A549 (cell line): ENCODE results near the gene EBF4. TPM values are rescaled to one million over a fixed set of nuclear protein-coding genes. Genes with fewer than 3 reads are reported as not detected.
A peak's percentile ranks its signal among the peaks of the same experiment; 100 is the strongest.

Experiments
- BHLHE40 ChIP-seq: IDR thresholded peaks from 2 replicates; pipeline ENCODE4 v1.6.1; 2012; ENCODE audit warnings: low read depth, low read length, inconsistent platforms
- ESRRA ChIP-seq: fragments of 150-350 bp; IDR thresholded peaks from 2 replicates; pipeline ENCODE4 v1.6.1; 2014; ENCODE audit warnings: mild to moderate bottlenecking, low read length, borderline replicate concordance
- FOSB ChIP-seq: fragments of 250-450 bp; sonication (Bioruptor Pico); IDR thresholded peaks from 2 replicates; pipeline ENCODE4 v1.5.0; 2020; ENCODE audit warnings: mild to moderate bottlenecking, moderate library complexity
- JUN ChIP-seq, 2 experiments: fragments of >200 bp; sonication (Bioruptor Twin); formaldehyde crosslinking; IDR thresholded peaks; 2 replicates in 1 of 2; 3 replicates in 1 of 2; pipeline ENCODE4 v1.6.1; 2016 to 2017
- KDM5A ChIP-seq: fragments of 200-600 bp; sonication (generic); IDR thresholded peaks from 2 replicates; pipeline ENCODE4 v1.6.1; 2016; ENCODE audit warnings: antibody characterized with exemption, mild to moderate bottlenecking
- MAFK ChIP-seq: fragments of 450-650 bp; IDR thresholded peaks from 2 replicates; pipeline ENCODE4 v1.6.1; 2014; ENCODE audit not compliant: partially characterized antibody
- MAZ ChIP-seq: fragments of 150-350 bp; IDR thresholded peaks from 2 replicates; pipeline ENCODE4 v1.6.1; 2014; ENCODE audit warnings: antibody characterized with exemption, low read depth, low read length, borderline replicate concordance
- NPAS2 ChIP-seq: fragments of 250-450 bp; sonication (Bioruptor Pico); IDR thresholded peaks from 2 replicates; pipeline ENCODE4 v1.8.0; 2022; ENCODE audit warnings: mild to moderate bottlenecking, moderate library complexity, borderline replicate concordance
- RAD21 ChIP-seq, 2 experiments: fragments of >200 bp in 1 of 2; sonication (Bioruptor Twin) in 1 of 2; formaldehyde crosslinking in 1 of 2; IDR thresholded peaks in 1 of 2; conservative IDR thresholded peaks in 1 of 2; 2 replicates in 1 of 2; 3 replicates in 1 of 2; pipeline ENCODE4 v1.6.1; 2012 to 2018; ENCODE audit warnings: inconsistent platforms in 1 of 2
- RCOR1 ChIP-seq: fragments of 150-350 bp; IDR thresholded peaks from 2 replicates; pipeline ENCODE4 v1.6.1; 2014; ENCODE audit warnings: antibody characterized with exemption, low read length, low read depth
- RNF2 ChIP-seq: fragments of 200-600 bp; sonication (generic); IDR thresholded peaks from 2 replicates; pipeline ENCODE4 v1.6.1; 2016; ENCODE audit warnings: low read depth, mild to moderate bottlenecking, antibody characterized with exemption, moderate library complexity, borderline replicate concordance
- TP53 ChIP-seq: fragments of 250-450 bp; sonication (Bioruptor Pico); IDR thresholded peaks from 2 replicates; pipeline ENCODE4 v1.5.0; 2021; ENCODE audit warnings: mild to moderate bottlenecking, moderate library complexity
- ZFP36 ChIP-seq: fragments of 450-650 bp; IDR thresholded peaks from 2 replicates; pipeline ENCODE4 v1.6.1; 2014; ENCODE audit warnings: borderline replicate concordance; ENCODE audit not compliant: partially characterized antibody
- ZNF302 ChIP-seq: fragments of 250-450 bp; sonication (Bioruptor Pico); IDR thresholded peaks from 2 replicates; pipeline ENCODE4 v1.9.0; 2021; ENCODE audit warnings: inconsistent platforms, mild to moderate bottlenecking, moderate library complexity
- ZSCAN20 ChIP-seq: fragments of 250-450 bp; sonication (Bioruptor Pico); IDR thresholded peaks from 2 replicates; pipeline ENCODE4 v1.8.0; 2022; ENCODE audit warnings: mild to moderate bottlenecking, moderate library complexity
- polyA plus RNA-seq, 4 experiments: library from polyadenylated mRNA; depleted of rRNA in 3 of 4; stranded (reverse); fragments of >200 nt; fragmentation: RNase III in 1 of 4; extraction: RNeasy Plus Mini Kit Qiagen cat#74134 plus additional on column Dnase treatment in 1 of 4; gene quantifications; 2 replicates in 3 of 4; 3 replicates in 1 of 4; pipeline ENCODE4 v1.2.3, GENCODE V29; 2011 to 2017
- TF ChIP-seq, protein P1 (sequence below): IDR thresholded peaks from 2 replicates; pipeline ENCODE4 v1.6.1; 2012; ENCODE audit warnings: low read depth, borderline replicate concordance
- TF ChIP-seq, protein P2 (sequence below): fragments of 200-600 bp; sonication (generic); IDR thresholded peaks from 2 replicates; pipeline ENCODE4 v1.6.1; 2016; ENCODE audit warnings: antibody characterized with exemption, mild to moderate bottlenecking, moderate library complexity
- TF ChIP-seq, protein P3 (sequence below): fragments of 250-450 bp; sonication (Bioruptor Pico); IDR thresholded peaks from 2 replicates; pipeline ENCODE4 v1.5.0; 2020; ENCODE audit warnings: low read depth, mild to moderate bottlenecking, moderate library complexity
- TF ChIP-seq, protein P4 (sequence below): fragments of >200 bp; sonication (Bioruptor Twin); formaldehyde crosslinking; IDR thresholded peaks from 2 replicates; pipeline ENCODE4 v1.6.1; 2016
- TF ChIP-seq, protein P5 (sequence below): IDR thresholded peaks from 2 replicates; pipeline ENCODE4 v1.6.1; 2012
- TF ChIP-seq, protein P6 (sequence below): fragments of 150-350 bp; IDR thresholded peaks from 2 replicates; pipeline ENCODE4 v1.6.1; 2014; ENCODE audit warnings: low read depth, mild to moderate bottlenecking, low read length

EBF4 gene
- polyA plus RNA-seq, 2 of the 4 experiments (the other 2 are of a cell fraction): 2.2 to 3.2 TPM

DNA sequence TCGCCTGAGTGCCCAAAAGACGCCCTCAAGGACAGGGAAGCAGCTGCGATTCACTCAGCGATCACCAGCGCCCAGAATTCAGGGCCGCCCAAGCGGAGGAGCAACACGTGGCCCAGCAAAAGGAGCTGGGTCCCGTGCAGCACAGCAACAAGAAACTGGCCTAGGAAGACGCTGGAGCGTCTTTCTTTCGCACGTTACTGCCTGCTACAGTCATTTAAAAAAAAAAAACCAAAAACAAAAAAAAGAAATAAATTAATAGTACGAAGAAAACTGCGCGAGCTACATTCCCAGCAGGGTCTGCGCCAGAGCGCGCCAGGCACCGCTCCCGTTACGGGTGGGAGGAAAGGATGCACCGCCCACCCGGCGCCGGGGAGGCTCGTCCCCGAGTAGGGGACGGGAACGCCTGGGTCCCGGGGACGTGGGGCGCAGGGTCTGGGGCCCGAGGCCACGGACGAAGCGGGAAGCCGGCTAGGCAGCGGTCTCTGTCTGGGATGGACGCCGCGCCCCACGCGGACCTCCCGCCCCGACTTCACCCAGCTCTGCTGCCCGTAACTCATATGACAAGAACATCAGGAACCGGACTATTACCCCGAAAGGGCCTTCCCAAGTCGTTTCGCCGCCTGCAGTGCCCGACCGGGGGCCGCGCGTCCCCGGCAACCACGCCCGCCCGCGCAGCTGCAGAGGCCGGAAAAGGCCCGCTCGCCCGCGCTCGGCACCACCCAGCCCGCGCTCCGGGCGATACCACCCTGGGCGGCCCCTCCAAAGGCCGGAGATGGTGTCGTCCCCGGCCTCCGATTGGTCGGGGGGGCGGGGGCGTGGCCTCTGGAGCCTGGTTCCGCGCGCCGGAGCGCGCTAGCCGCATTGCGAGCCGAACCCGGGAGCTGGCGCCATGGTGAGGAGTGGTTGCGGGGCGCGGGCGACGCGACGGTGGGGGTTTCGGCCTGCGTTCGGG, 40.5 kb upstream of the EBF4 start, which contains the start of gene NOP56 (continued):
- TF ChIP-seq ZSCAN20 (CRISPR knock-in tag) (no peak), RAD21 (conservative IDR thresholded peaks at IDR 0.05 in 1 of 2, IDR thresholded peaks at IDR 0.05 in 1 of 2) (no peak), ZNF302 (CRISPR knock-in tag) (no peak), NPAS2 (CRISPR knock-in tag) (no peak), ZFP36 (no peak), TP53 (0 out of 2 replicates have a peak, but pooled peaks have one; percentile 33), BHLHE40 (peak; percentile 92), RCOR1 (no peak), ESRRA (no peak), RNF2 (no peak), KDM5A (no peak), FOSB (CRISPR knock-in tag) (no peak), MAZ (no peak), JUN (IDR thresholded peaks at IDR 0.05) (peak; percentile 95 to 100), MAFK (no peak)
- TF ChIP-seq, protein P1, sequence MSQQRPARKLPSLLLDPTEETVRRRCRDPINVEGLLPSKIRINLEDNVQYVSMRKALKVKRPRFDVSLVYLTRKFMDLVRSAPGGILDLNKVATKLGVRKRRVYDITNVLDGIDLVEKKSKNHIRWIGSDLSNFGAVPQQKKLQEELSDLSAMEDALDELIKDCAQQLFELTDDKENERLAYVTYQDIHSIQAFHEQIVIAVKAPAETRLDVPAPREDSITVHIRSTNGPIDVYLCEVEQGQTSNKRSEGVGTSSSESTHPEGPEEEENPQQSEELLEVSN: no peak; the same call in 1 of the 2 replicates
- TF ChIP-seq, protein P2, sequence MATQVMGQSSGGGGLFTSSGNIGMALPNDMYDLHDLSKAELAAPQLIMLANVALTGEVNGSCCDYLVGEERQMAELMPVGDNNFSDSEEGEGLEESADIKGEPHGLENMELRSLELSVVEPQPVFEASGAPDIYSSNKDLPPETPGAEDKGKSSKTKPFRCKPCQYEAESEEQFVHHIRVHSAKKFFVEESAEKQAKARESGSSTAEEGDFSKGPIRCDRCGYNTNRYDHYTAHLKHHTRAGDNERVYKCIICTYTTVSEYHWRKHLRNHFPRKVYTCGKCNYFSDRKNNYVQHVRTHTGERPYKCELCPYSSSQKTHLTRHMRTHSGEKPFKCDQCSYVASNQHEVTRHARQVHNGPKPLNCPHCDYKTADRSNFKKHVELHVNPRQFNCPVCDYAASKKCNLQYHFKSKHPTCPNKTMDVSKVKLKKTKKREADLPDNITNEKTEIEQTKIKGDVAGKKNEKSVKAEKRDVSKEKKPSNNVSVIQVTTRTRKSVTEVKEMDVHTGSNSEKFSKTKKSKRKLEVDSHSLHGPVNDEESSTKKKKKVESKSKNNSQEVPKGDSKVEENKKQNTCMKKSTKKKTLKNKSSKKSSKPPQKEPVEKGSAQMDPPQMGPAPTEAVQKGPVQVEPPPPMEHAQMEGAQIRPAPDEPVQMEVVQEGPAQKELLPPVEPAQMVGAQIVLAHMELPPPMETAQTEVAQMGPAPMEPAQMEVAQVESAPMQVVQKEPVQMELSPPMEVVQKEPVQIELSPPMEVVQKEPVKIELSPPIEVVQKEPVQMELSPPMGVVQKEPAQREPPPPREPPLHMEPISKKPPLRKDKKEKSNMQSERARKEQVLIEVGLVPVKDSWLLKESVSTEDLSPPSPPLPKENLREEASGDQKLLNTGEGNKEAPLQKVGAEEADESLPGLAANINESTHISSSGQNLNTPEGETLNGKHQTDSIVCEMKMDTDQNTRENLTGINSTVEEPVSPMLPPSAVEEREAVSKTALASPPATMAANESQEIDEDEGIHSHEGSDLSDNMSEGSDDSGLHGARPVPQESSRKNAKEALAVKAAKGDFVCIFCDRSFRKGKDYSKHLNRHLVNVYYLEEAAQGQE: peak; percentile 44; the same call in 1 of the 2 replicates
- TF ChIP-seq, protein P3, sequence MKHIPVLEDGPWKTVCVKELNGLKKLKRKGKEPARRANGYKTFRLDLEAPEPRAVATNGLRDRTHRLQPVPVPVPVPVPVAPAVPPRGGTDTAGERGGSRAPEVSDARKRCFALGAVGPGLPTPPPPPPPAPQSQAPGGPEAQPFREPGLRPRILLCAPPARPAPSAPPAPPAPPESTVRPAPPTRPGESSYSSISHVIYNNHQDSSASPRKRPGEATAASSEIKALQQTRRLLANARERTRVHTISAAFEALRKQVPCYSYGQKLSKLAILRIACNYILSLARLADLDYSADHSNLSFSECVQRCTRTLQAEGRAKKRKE: no peak; the same call in 1 of the 2 replicates
- TF ChIP-seq, protein P4, sequence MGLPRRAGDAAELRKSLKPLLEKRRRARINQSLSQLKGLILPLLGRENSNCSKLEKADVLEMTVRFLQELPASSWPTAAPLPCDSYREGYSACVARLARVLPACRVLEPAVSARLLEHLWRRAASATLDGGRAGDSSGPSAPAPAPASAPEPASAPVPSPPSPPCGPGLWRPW: no peak
- TF ChIP-seq, protein P5, sequence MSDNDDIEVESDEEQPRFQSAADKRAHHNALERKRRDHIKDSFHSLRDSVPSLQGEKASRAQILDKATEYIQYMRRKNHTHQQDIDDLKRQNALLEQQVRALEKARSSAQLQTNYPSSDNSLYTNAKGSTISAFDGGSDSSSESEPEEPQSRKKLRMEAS: peak; percentile 97
- TF ChIP-seq, protein P6, sequence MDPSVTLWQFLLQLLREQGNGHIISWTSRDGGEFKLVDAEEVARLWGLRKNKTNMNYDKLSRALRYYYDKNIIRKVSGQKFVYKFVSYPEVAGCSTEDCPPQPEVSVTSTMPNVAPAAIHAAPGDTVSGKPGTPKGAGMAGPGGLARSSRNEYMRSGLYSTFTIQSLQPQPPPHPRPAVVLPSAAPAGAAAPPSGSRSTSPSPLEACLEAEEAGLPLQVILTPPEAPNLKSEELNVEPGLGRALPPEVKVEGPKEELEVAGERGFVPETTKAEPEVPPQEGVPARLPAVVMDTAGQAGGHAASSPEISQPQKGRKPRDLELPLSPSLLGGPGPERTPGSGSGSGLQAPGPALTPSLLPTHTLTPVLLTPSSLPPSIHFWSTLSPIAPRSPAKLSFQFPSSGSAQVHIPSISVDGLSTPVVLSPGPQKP: no peak
